H9 (cell line): Measurements from ENCODE around the gene GIMAP6. TPM values are rescaled to one million over a fixed set of nuclear protein-coding genes. Genes with fewer than 3 reads are reported as not detected.
"Not testable (repeated sequence)": the region's sequence is repeated elsewhere in the genome, so short reads cannot be mapped to it uniquely, and the experiment has no call there.

Experiments
- DNase-seq: peaks from one replicate; pipeline ENCODE4 v3.0.0-alpha.2; 2017
- H2AFZ ChIP-seq: one replicate; pipeline ENCODE4 v1.6.1; 2013; ENCODE audit warnings: mild to moderate bottlenecking, low read length, control low read depth, moderate library complexity
- H2AK5ac ChIP-seq: 2 replicates; pipeline ENCODE4 v1.6.1; 2013; ENCODE audit warnings: low read length, control low read depth, mixed read lengths; ENCODE audit not compliant: insufficient read length
- H2BK120ac ChIP-seq: one replicate; pipeline ENCODE4 v1.6.1; 2013; ENCODE audit warnings: low read depth, mild to moderate bottlenecking, low read length, control low read depth, inconsistent platforms; ENCODE audit not compliant: poor library complexity, severe bottlenecking
- H2BK12ac ChIP-seq: 2 replicates; pipeline ENCODE4 v1.6.1; 2013; ENCODE audit warnings: low read length, control low read depth, mixed read lengths, low read depth; ENCODE audit not compliant: insufficient read length
- H2BK15ac ChIP-seq: 2 replicates; pipeline ENCODE4 v1.6.1; 2013; ENCODE audit warnings: low read depth, low read length, control low read depth
- H2BK20ac ChIP-seq: one replicate; pipeline ENCODE4 v1.6.1; 2013; ENCODE audit warnings: low read depth, mild to moderate bottlenecking, low read length, control low read depth, inconsistent platforms; ENCODE audit not compliant: poor library complexity, severe bottlenecking
- H2BK5ac ChIP-seq: 2 replicates; pipeline ENCODE4 v1.6.1; 2013; ENCODE audit warnings: low read length, control low read depth, mixed read lengths; ENCODE audit not compliant: insufficient read length
- H3K14ac ChIP-seq: 2 replicates; pipeline ENCODE4 v1.6.1; 2013; ENCODE audit warnings: low read length, control low read depth; ENCODE audit not compliant: insufficient read depth
- H3K18ac ChIP-seq: 2 replicates; pipeline ENCODE4 v1.6.1; 2013; ENCODE audit warnings: low read depth, mild to moderate bottlenecking, mixed read lengths, low read length, control low read depth; ENCODE audit not compliant: insufficient read length
- H3K23ac ChIP-seq: 2 replicates; pipeline ENCODE4 v1.6.1; 2013; ENCODE audit warnings: low read length, control low read depth, mixed read lengths, low read depth; ENCODE audit not compliant: insufficient read length
- H3K23me2 ChIP-seq: 2 replicates; pipeline ENCODE4 v1.6.1; 2013; ENCODE audit warnings: low read depth, mild to moderate bottlenecking, mixed read lengths, low read length, control low read depth; ENCODE audit not compliant: insufficient read length, poor library complexity, severe bottlenecking
- H3K27ac ChIP-seq: 2 replicates; pipeline ENCODE4 v1.5.1; 2013; ENCODE audit warnings: low read length, control low read depth, mixed read lengths, low read depth; ENCODE audit not compliant: insufficient read length
- H3K27me3 ChIP-seq: 2 replicates; pipeline ENCODE4 v1.6.1; 2013; ENCODE audit warnings: low read length, control low read depth, inconsistent platforms; ENCODE audit not compliant: insufficient read depth
- H3K4ac ChIP-seq: 2 replicates; pipeline ENCODE4 v1.6.1; 2013; ENCODE audit warnings: low read depth, mild to moderate bottlenecking, control low read depth, inconsistent platforms, low read length, moderate library complexity
- H3K4me1 ChIP-seq: 2 replicates; pipeline ENCODE4 v1.6.1; 2013; ENCODE audit warnings: low read length, control low read depth, inconsistent platforms; ENCODE audit not compliant: insufficient read depth
- H3K4me2 ChIP-seq: 2 replicates; pipeline ENCODE4 v1.6.1; 2013; ENCODE audit warnings: low read length, control low read depth, mixed read lengths; ENCODE audit not compliant: insufficient read length, insufficient read depth
- H3K56ac ChIP-seq: 2 replicates; pipeline ENCODE4 v1.6.1; 2013; ENCODE audit warnings: low read depth, mild to moderate bottlenecking, mixed read lengths, low read length, control low read depth; ENCODE audit not compliant: insufficient read length
- H3K79me1 ChIP-seq: 2 replicates; pipeline ENCODE4 v1.6.1; 2013; ENCODE audit warnings: low read depth, mild to moderate bottlenecking, moderate library complexity, low read length, control low read depth, inconsistent platforms; ENCODE audit not compliant: insufficient read depth, poor library complexity, severe bottlenecking
- H3K79me2 ChIP-seq: 2 replicates; pipeline ENCODE4 v1.6.1; 2013; ENCODE audit warnings: low read length, control low read depth, inconsistent platforms; ENCODE audit not compliant: insufficient read depth
- H3K9ac ChIP-seq: 2 replicates; pipeline ENCODE4 v1.6.1; 2013; ENCODE audit warnings: low read length, control low read depth, mixed read lengths; ENCODE audit not compliant: insufficient read length; ENCODE audit errors: extremely low read depth
- H3K9me3 ChIP-seq: one replicate; pipeline ENCODE4 v1.6.1; 2013; ENCODE audit warnings: low read depth, low read length, inconsistent platforms; ENCODE audit not compliant: control insufficient read depth
- H3T11ph ChIP-seq: one replicate; pipeline ENCODE4 v1.6.1; 2013; ENCODE audit warnings: mild to moderate bottlenecking, low read length, control low read depth, inconsistent platforms
- H4K20me1 ChIP-seq: one replicate; pipeline ENCODE4 v1.6.1; 2013; ENCODE audit not compliant: control insufficient read depth, insufficient read length, insufficient read depth
- H4K5ac ChIP-seq: 2 replicates; pipeline ENCODE4 v1.6.1; 2013; ENCODE audit warnings: low read depth, mild to moderate bottlenecking, mixed read lengths, low read length, control low read depth; ENCODE audit not compliant: insufficient read length
- H4K8ac ChIP-seq: replicated peaks from 2 replicates; pipeline ENCODE4 v1.6.1; 2013; ENCODE audit warnings: low read length, control low read depth, mixed read lengths, low read depth; ENCODE audit not compliant: insufficient read length
- H4K91ac ChIP-seq: 2 replicates; pipeline ENCODE4 v1.6.1; 2013; ENCODE audit warnings: low read depth, mild to moderate bottlenecking, moderate library complexity, mixed read lengths, low read length, control low read depth; ENCODE audit not compliant: insufficient read length
- H3K27ac Mint-ChIP-seq, 3 experiments: 2 replicates in 2 of 3; 3 replicates in 1 of 3; pipeline ENCODE4 v1.8.0; 2020 to 2021; ENCODE audit warnings: mixed read lengths in 3 of 3, mild to moderate bottlenecking in 1 of 3, moderate library complexity in 1 of 3
- H3K27me3 Mint-ChIP-seq: 2 replicates; pipeline ENCODE4 v1.8.0; 2021; ENCODE audit warnings: low read depth, mild to moderate bottlenecking, moderate library complexity, mixed read lengths
- H3K36me3 Mint-ChIP-seq, 3 experiments: 2 replicates in 2 of 3; 3 replicates in 1 of 3; pipeline ENCODE4 v1.8.0; 2020 to 2021; ENCODE audit warnings: low read depth in 3 of 3, mixed read lengths in 3 of 3; ENCODE audit not compliant: insufficient read depth in 1 of 3
- H3K4me1 Mint-ChIP-seq, 2 experiments: 2 replicates each; pipeline ENCODE4 v1.8.0; 2020; ENCODE audit warnings: mixed read lengths in 2 of 2
- H3K4me3 Mint-ChIP-seq, 2 experiments: 2 replicates in 1 of 2; 3 replicates in 1 of 2; pipeline ENCODE4 v1.8.0; 2020 to 2021; ENCODE audit warnings: mild to moderate bottlenecking in 2 of 2, mixed read lengths in 2 of 2, moderate library complexity in 1 of 2
- H3K9me3 Mint-ChIP-seq, 2 experiments: 2 replicates in 1 of 2; 3 replicates in 1 of 2; pipeline ENCODE4 v1.8.0; 2020; ENCODE audit warnings: mild to moderate bottlenecking in 2 of 2, mixed read lengths in 2 of 2, moderate library complexity in 1 of 2
- CTCF ChIP-seq: fragments of 200-600 bp; sonication (generic); conservative IDR thresholded peaks from 3 replicates; pipeline ENCODE4 v1.8.0; 2021; ENCODE audit warnings: antibody characterized with exemption, mild to moderate bottlenecking
- WGBS: extraction: QIAGEN DNeasy Blood & Tissue Kit; methylation state at CpG from one replicate; pipeline ENCODE4 v1.1.7; 2013; ENCODE audit warnings: missing lambda C conversion rate, low lambda C conversion rate, mixed read lengths; ENCODE audit not compliant: insufficient read length; ENCODE audit errors: extremely low coverage; 5-methylcytosine and 5-hydroxymethylcytosine counted together
- total RNA-seq: library from RNA; stranded (reverse); gene quantifications from 2 replicates; pipeline ENCODE4 v1.2.1, GENCODE V29; 2021

Gene GIMAP6
- total RNA-seq, 1 experiment from 2014 or later, result not detected

GRCh38 chr7:150580638-150581394 is 51.4 kb downstream of the GIMAP6 start:
- Histone ChIP-seq H3K4me2 (no peak overlapping the region), H3K56ac (no peak overlapping the region), H3K27ac (no peak overlapping the region), H2AFZ (no peak overlapping the region), H3K79me2 (no peaks in the 10 kb centered on the region), H3K4ac (no peak overlapping the region), H3K4me1 (no peaks in the 10 kb centered on the region), H3T11ph (no peak overlapping the region), H3K9ac (no peak overlapping the region), H2BK15ac (no peak overlapping the region), H3K23ac (no peak overlapping the region), H3K23me2 (no peaks in the 10 kb centered on the region), H3K18ac (no peak overlapping the region), H4K20me1 (no peaks in the 10 kb centered on the region), H2BK120ac (no peak overlapping the region), H2BK12ac (no peak overlapping the region), H3K9me3 (peaks cover 8% of the 10 kb centered on the region), H4K8ac (no peak overlapping the region), H4K91ac (no peak overlapping the region), H2BK5ac (no peak overlapping the region), H3K79me1 (no peaks in the 10 kb centered on the region), H3K14ac (no peak overlapping the region), H4K5ac (no peak overlapping the region), H2BK20ac (no peak overlapping the region), H2AK5ac (no peak overlapping the region), H3K27me3 (no peaks in the 10 kb centered on the region)
- H3K4me1 Mint-ChIP-seq, result no peaks in the 10 kb centered on the region
- H3K27ac Mint-ChIP-seq, result no peak overlapping the region
- peaks cover 0 to 19% (median 1%) of the 10 kb centered on the region in 3 experiments; a peak in 5 of 7 replicates for H3K36me3 Mint-ChIP-seq
- WGBS, result no CpG with 5 or more reads among the region's 3 CpGs
- TF ChIP-seq CTCF, result no peak
- DNase-seq, result no peak
- peaks cover 35 to 36% of the 10 kb centered on the region in 2 experiments for H3K9me3 Mint-ChIP-seq
- H3K4me3 Mint-ChIP-seq, result no peak overlapping the region
- peaks cover 65% of the 10 kb centered on the region for H3K27me3 Mint-ChIP-seq

GRCh38 chr7:150579979-150580637 is 52.1 kb downstream of the GIMAP6 start:
- no CpG with 5 or more reads among the region's 7 CpGs for WGBS
- H3K36me3 Mint-ChIP-seq, result peaks cover 0 to 19% (median 1%) of the 10 kb centered on the region in 3 experiments; a peak in 6 of 7 replicates

More at GRCh38 chr7:150579979-150580637, 52.1 kb downstream of the GIMAP6 start:
- not testable (repeated sequence) for H3K14ac ChIP-seq, H3K23ac ChIP-seq, H2BK20ac ChIP-seq, H3T11ph ChIP-seq, H3K4me1 ChIP-seq, H3K79me1 ChIP-seq, H2BK5ac ChIP-seq, H3K4ac ChIP-seq, DNase-seq, H4K20me1 ChIP-seq, H3K4me2 ChIP-seq, H4K8ac ChIP-seq, H2AK5ac ChIP-seq, H3K79me2 ChIP-seq, H3K4me1 Mint-ChIP-seq, H3K18ac ChIP-seq, H3K4me3 Mint-ChIP-seq, H2AFZ ChIP-seq, H4K91ac ChIP-seq, H3K27ac ChIP-seq, H3K9me3 ChIP-seq, H2BK12ac ChIP-seq, H3K23me2 ChIP-seq, H3K27ac Mint-ChIP-seq, H2BK120ac ChIP-seq, H3K27me3 ChIP-seq, H3K56ac ChIP-seq, H3K9ac ChIP-seq, H4K5ac ChIP-seq, H2BK15ac ChIP-seq
- Mint-ChIP-seq H3K27me3 (peaks cover 62% of the 10 kb centered on the region), H3K9me3 (peaks cover 38 to 40% of the 10 kb centered on the region in 2 experiments)
